ENCODE results near the gene RILPL1. TPM values are rescaled to one million over a fixed set of nuclear protein-coding genes. Genes with fewer than 3 reads are reported as not detected.
"Not testable (repeated sequence)": the region's sequence is repeated elsewhere in the genome, so short reads cannot be mapped to it uniquely, and the experiment has no call there.

The RILPL1 gene, protein sequence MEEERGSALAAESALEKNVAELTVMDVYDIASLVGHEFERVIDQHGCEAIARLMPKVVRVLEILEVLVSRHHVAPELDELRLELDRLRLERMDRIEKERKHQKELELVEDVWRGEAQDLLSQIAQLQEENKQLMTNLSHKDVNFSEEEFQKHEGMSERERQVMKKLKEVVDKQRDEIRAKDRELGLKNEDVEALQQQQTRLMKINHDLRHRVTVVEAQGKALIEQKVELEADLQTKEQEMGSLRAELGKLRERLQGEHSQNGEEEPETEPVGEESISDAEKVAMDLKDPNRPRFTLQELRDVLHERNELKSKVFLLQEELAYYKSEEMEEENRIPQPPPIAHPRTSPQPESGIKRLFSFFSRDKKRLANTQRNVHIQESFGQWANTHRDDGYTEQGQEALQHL
- polyA plus RNA-seq (2013, experiment 1 of 2) = 4.2 TPM
- 9.3 TPM for polyA plus RNA-seq (2013, experiment 2 of 2)

- Histone ChIP-seq H3K27ac (ENCODE audit: low read depth, low read length) (peak within 1 kb of the TSS; percentile 62; the same call in 1 of the 2 replicates), H3K4me1 (ENCODE audit: insufficient read depth, low read length) (no peaks in the 10 kb centered on the region), H3K4me3 (ENCODE audit: low read length) (peak within 1 kb of the TSS; percentile 87), H3K9me3 (ENCODE audit: insufficient read depth, low read depth, low read length) (no peaks in the 10 kb centered on the region), H3K9ac (ENCODE audit: low read depth, low read length) (peak within 1 kb of the TSS; percentile 79), H3K27me3 (ENCODE audit: insufficient read depth, low read length) (peaks cover 7% of the 10 kb centered on the region), H3K36me3 (ENCODE audit: insufficient read depth, low read length) (peaks cover 7% of the 10 kb centered on the region; the same call in 1 of the 2 replicates)
- under 1% methylated on average over 114 of the region's 114 CpGs for WGBS
These were observed at the start of gene RILPL1 for GRCh38 chr12:123533672-123534643. RILPL1 (minus strand) TSS chr12:123533719; CDS start chr12:123533482, 237 bp downstream.

GRCh38 chr12:123580772-123581171 lies 47.3 kb upstream of the RILPL1 start:
- WGBS = 91% methylated on average over 2 of the region's 4 CpGs
- H3K27me3 ChIP-seq (ENCODE audit: insufficient read depth, low read length) = no peaks in the 10 kb centered on the region
- peaks cover 5% of the 10 kb centered on the region; the same call in 1 of the 2 replicates for H3K4me1 ChIP-seq (ENCODE audit: insufficient read depth, low read length)
- no peaks in the 10 kb centered on the region for H3K36me3 ChIP-seq (ENCODE audit: insufficient read depth, low read length)
- H3K4me3 ChIP-seq (ENCODE audit: low read length) = no peak overlapping the region
- H3K9me3 ChIP-seq (ENCODE audit: insufficient read depth, low read depth, low read length) = no peaks in the 10 kb centered on the region
- no peak overlapping the region for H3K9ac ChIP-seq (ENCODE audit: low read depth, low read length)
- H3K27ac ChIP-seq (ENCODE audit: low read depth, low read length) = no peak overlapping the region

- not testable (repeated sequence) for H3K9ac ChIP-seq (ENCODE audit: low read depth, low read length); H3K4me3 ChIP-seq (ENCODE audit: low read length); H3K27ac ChIP-seq (ENCODE audit: low read depth, low read length); H3K9me3 ChIP-seq (ENCODE audit: insufficient read depth, low read depth, low read length); H3K36me3 ChIP-seq (ENCODE audit: insufficient read depth, low read length); H3K4me1 ChIP-seq (ENCODE audit: insufficient read depth, low read length); H3K27me3 ChIP-seq (ENCODE audit: insufficient read depth, low read length)
- WGBS = 94% methylated on average over 3 of the region's 4 CpGs
These were observed 45.3 kb upstream of the RILPL1 start for GRCh38 chr12:123578829-123579228.

GRCh38 chr12:123578243-123578642 lies 44.7 kb upstream of the RILPL1 start:
- 92% methylated on average over 3 of the region's 3 CpGs for WGBS

GRCh38 chr12:123576611-123577010 lies 43.1 kb upstream of the RILPL1 start:
- Histone ChIP-seq H3K4me3 (ENCODE audit: low read length) (no peak overlapping the region), H3K9ac (ENCODE audit: low read depth, low read length) (no peak overlapping the region), H3K9me3 (ENCODE audit: insufficient read depth, low read depth, low read length) (no peaks in the 10 kb centered on the region), H3K4me1 (ENCODE audit: insufficient read depth, low read length) (no peaks in the 10 kb centered on the region), H3K27me3 (ENCODE audit: insufficient read depth, low read length) (no peaks in the 10 kb centered on the region), H3K36me3 (ENCODE audit: insufficient read depth, low read length) (no peaks in the 10 kb centered on the region), H3K27ac (ENCODE audit: low read depth, low read length) (no peak overlapping the region)
- 100% methylated on average over 1 of the region's 1 CpG for WGBS

More at GRCh38 chr12:123578243-123578642, 44.7 kb upstream of the RILPL1 start:
- Histone ChIP-seq H3K27me3 (ENCODE audit: insufficient read depth, low read length) (no peaks in the 10 kb centered on the region), H3K27ac (ENCODE audit: low read depth, low read length) (no peak overlapping the region), H3K4me3 (ENCODE audit: low read length) (no peak overlapping the region), H3K9ac (ENCODE audit: low read depth, low read length) (no peak overlapping the region), H3K4me1 (ENCODE audit: insufficient read depth, low read length) (no peaks in the 10 kb centered on the region), H3K9me3 (ENCODE audit: insufficient read depth, low read depth, low read length) (no peaks in the 10 kb centered on the region), H3K36me3 (ENCODE audit: insufficient read depth, low read length) (no peaks in the 10 kb centered on the region)

DNA sequence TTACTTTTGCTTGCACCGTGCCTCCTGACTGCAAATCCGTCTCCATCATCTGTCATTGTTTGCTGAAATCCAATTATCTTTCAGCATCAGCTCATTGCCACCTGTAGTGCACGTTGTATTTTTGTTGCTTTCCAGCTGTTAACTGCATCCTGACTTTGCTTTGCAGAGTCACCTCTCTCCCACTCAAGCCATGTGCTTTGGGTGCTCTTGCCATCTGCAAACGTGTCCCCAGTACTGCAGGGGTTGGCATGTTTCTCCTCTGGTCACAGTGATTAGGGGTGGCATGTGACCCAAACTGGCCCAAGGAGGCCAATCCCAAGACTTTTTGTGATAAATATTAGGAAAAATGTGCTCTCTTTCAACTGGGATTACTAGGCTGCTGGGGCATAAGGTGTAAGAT lies 40.4 kb upstream of the RILPL1 start:
- no peak overlapping the region for H3K4me3 ChIP-seq (ENCODE audit: low read length)
- no peak overlapping the region for H3K27ac ChIP-seq (ENCODE audit: low read depth, low read length)
- 74% methylated on average over 4 of the region's 4 CpGs for WGBS
- no peaks in the 10 kb centered on the region for H3K36me3 ChIP-seq (ENCODE audit: insufficient read depth, low read length)
- peaks cover 4% of the 10 kb centered on the region; the same call in 1 of the 2 replicates for H3K4me1 ChIP-seq (ENCODE audit: insufficient read depth, low read length)
- no peaks in the 10 kb centered on the region for H3K27me3 ChIP-seq (ENCODE audit: insufficient read depth, low read length)
- no peak overlapping the region for H3K9ac ChIP-seq (ENCODE audit: low read depth, low read length)
- no peaks in the 10 kb centered on the region for H3K9me3 ChIP-seq (ENCODE audit: insufficient read depth, low read depth, low read length)

- H3K4me1 ChIP-seq (ENCODE audit: insufficient read depth, low read length) = peaks cover 4% of the 10 kb centered on the region; the same call in 1 of the 2 replicates
- no peak overlapping the region for H3K4me3 ChIP-seq (ENCODE audit: low read length)
- 50% methylated on average over 2 of the region's 2 CpGs for WGBS
- no peaks in the 10 kb centered on the region for H3K9me3 ChIP-seq (ENCODE audit: insufficient read depth, low read depth, low read length)
- H3K27me3 ChIP-seq (ENCODE audit: insufficient read depth, low read length) = no peaks in the 10 kb centered on the region
- H3K27ac ChIP-seq (ENCODE audit: low read depth, low read length) = no peak overlapping the region
- no peaks in the 10 kb centered on the region for H3K36me3 ChIP-seq (ENCODE audit: insufficient read depth, low read length)
- no peak overlapping the region for H3K9ac ChIP-seq (ENCODE audit: low read depth, low read length)
These were observed 38.9 kb upstream of the RILPL1 start for GRCh38 chr12:123572391-123572790.

GRCh38 chr12:123571343-123571813 lies 37.9 kb upstream of the RILPL1 start:
- H3K9ac ChIP-seq (ENCODE audit: low read depth, low read length) = no peak overlapping the region
- WGBS = 63% methylated on average over 4 of the region's 4 CpGs
- no peaks in the 10 kb centered on the region for H3K9me3 ChIP-seq (ENCODE audit: insufficient read depth, low read depth, low read length)
- H3K4me3 ChIP-seq (ENCODE audit: low read length) = no peak overlapping the region
- H3K4me1 ChIP-seq (ENCODE audit: insufficient read depth, low read length) = peaks cover 4% of the 10 kb centered on the region; the same call in 1 of the 2 replicates
- no peaks in the 10 kb centered on the region for H3K27me3 ChIP-seq (ENCODE audit: insufficient read depth, low read length)
- H3K27ac ChIP-seq (ENCODE audit: low read depth, low read length) = no peak overlapping the region
- no peaks in the 10 kb centered on the region for H3K36me3 ChIP-seq (ENCODE audit: insufficient read depth, low read length)

DNA sequence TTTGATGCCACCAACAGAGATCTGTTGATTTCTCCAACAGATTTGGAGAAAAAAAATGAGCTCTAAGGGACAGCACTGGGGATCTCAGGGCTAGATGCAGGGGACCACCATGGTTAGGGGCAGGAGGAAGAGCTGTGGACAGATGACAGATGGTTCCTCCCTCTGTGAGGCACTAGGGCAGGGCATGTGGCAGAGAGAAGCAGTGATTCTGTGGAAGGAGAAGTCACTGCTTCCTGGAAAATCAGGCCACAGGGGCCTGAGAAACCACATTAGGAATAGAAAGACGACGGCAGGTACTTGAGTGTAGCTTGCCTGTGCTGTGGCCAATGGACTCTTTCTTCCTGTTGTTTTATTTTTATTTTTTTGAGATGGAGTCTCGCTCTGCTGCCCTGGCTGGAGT lies 25.9 kb upstream of the RILPL1 start:
- Histone ChIP-seq H3K27me3 (ENCODE audit: insufficient read depth, low read length) (no peaks in the 10 kb centered on the region), H3K9ac (ENCODE audit: low read depth, low read length) (no peak overlapping the region), H3K4me1 (ENCODE audit: insufficient read depth, low read length) (no peaks in the 10 kb centered on the region), H3K27ac (ENCODE audit: low read depth, low read length) (no peak overlapping the region), H3K9me3 (ENCODE audit: insufficient read depth, low read depth, low read length) (no peaks in the 10 kb centered on the region), H3K36me3 (ENCODE audit: insufficient read depth, low read length) (no peaks in the 10 kb centered on the region), H3K4me3 (ENCODE audit: low read length) (no peak overlapping the region)
- WGBS = 94% methylated on average over 3 of the region's 3 CpGs

DNA sequence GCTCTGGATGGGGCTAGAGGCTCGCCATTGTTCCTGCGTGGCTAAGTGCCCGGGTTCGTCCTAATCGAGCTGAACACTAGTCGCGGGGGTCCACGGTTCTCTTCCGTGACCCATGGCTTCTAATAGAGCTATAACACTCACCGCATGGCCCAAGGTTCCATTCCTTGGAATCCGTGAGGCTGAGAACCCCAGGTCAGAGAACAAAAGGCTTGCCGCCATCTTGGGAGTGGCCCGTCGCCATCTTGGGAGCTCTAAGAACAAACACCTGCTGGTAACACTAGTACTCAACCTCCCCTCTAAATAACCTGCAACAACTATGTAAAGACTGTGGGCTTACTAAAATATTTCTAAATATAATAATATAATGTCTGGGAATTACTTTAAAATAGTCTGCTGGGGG lies 25.0 kb upstream of the RILPL1 start:
- H3K9ac ChIP-seq (ENCODE audit: low read depth, low read length); H3K27ac ChIP-seq (ENCODE audit: low read depth, low read length); H3K36me3 ChIP-seq (ENCODE audit: insufficient read depth, low read length); H3K9me3 ChIP-seq (ENCODE audit: insufficient read depth, low read depth, low read length); H3K27me3 ChIP-seq (ENCODE audit: insufficient read depth, low read length); H3K4me1 ChIP-seq (ENCODE audit: insufficient read depth, low read length); H3K4me3 ChIP-seq (ENCODE audit: low read length): not testable (repeated sequence)
- 96% methylated on average over 14 of the region's 14 CpGs for WGBS

DNA sequence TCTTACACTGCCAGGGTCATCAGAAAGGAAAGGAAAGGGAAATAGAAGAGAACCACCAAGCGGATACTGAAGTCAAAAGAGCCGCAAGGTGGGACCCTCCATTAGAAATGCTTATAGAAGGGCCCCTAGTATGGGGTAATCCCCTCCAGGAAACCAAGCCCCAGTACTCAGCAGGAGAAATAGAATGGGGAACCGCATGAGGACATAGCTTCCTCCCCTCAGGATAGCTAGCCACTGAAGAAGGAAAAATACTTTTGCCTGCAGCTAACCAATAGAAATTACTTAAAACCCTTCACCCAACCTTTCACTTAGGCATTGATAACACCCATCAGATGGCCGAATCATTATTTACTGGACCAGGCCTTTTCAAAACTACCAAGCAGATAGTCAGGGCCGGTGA lies 21.3 kb upstream of the RILPL1 start:
- H3K36me3 ChIP-seq (ENCODE audit: insufficient read depth, low read length) = not testable (repeated sequence)
- WGBS = 93% methylated on average over 5 of the region's 5 CpGs

More for the DNA sequence above, 21.3 kb upstream of the RILPL1 start:
- H3K27ac ChIP-seq (ENCODE audit: low read depth, low read length); H3K27me3 ChIP-seq (ENCODE audit: insufficient read depth, low read length); H3K4me3 ChIP-seq (ENCODE audit: low read length); H3K4me1 ChIP-seq (ENCODE audit: insufficient read depth, low read length); H3K9ac ChIP-seq (ENCODE audit: low read depth, low read length); H3K9me3 ChIP-seq (ENCODE audit: insufficient read depth, low read depth, low read length): not testable (repeated sequence)
